GM03348 (cell line): ENCODE results near the gene KSR2.
"Not testable (repeated sequence)": the region's sequence is repeated elsewhere in the genome, so short reads cannot be mapped to it uniquely, and the experiment has no call there.

Source experiments
- DNase-seq: peaks from one replicate; pipeline ENCODE4 v3.0.0; 2012; ENCODE audit warnings: low spot score

KSR2 gene

GRCh38 chr12:117857632-117858612 lies 110.9 kb downstream of the KSR2 start:
- DNase-seq, result peak; percentile 73

- DNase-seq, result not testable (repeated sequence)
Observed at GRCh38 chr12:117857139-117857538, 111.7 kb downstream of the KSR2 start.

- DNase-seq, result no peak
Observed at GRCh38 chr12:117855165-117855564, 113.6 kb downstream of the KSR2 start.

GRCh38 chr12:117854339-117855012 lies 114.3 kb downstream of the KSR2 start:
- DNase-seq, result peak; percentile 52

DNA sequence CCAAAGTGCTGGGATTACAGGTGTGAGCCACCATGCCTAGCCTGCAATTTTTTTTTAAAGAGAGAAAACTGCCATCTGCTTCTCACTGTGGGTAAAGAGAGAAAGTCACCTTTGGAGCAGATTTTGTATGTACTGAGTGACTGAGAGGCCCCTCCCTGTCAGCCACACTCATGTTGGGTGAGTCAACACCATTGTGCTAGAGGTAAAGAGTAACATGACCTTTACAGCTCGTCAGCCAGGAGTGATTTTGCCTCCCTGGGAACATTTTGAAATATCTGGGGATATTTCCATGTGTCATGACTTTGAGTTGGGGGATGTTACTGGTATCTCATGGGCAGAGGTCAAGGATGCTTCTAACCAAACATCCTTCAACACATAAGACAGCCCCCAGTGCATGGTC lies 115.2 kb downstream of the KSR2 start:
- DNase-seq, result no peak

- peak; percentile 78 for DNase-seq
Observed at GRCh38 chr12:117850048-117850447, 118.7 kb downstream of the KSR2 start.

GRCh38 chr12:117847371-117847770 lies 121.4 kb downstream of the KSR2 start:
- no peak for DNase-seq

DNA sequence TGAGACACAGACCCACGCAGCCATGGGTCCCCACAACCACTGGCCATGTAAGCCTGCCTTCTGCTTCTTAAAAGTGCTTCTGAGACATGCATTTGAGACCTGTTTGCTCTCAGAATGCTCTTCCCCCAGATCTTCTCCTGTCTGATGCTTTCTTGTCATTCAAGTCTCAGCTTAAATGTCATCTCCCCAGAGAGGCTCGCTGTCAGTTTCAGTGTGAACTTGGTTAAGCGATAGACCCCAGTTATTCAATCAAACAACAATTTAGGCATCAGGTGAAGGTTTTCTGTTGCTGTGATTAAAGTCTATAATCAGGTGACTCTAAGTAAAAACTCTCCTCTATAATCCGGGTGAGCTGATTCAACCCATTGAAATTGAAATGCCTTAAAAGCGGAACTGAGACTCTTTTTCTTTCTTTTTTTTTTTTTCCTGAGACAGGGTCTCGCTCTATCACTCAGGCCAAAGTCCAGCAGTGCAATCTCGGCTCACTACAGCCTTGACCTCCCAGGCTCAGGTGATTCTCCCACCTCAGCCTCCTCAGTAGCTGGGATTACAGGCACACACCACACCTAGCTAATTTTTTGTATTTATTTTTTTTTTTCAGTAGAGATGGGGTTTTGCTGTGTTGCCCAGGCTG lies 123.4 kb downstream of the KSR2 start:
- no peak for DNase-seq

GRCh38 chr12:117844114-117844830 lies 124.5 kb downstream of the KSR2 start:
- DNase-seq, result no peak

DNA sequence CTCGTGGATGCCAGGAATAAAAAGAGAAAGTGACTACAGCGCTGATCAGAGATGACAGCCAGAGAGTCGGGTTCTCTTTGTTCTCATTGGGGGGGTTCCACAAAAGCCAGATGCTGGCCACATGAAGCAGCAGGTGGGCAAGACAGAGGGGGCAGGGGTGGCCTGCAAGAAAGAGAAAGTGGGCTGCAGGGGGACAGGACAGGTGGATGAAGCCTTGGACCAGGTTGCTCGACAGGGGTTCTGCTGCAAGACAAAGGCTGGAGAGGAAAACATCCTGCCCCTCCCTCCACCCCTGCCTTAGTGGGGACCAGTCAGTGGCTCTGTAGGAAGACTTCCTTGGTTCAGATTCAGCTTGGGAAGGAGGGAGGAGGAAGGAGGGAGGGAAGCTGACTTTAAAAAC lies 126.2 kb downstream of the KSR2 start:
- no peak for DNase-seq

- no peak for DNase-seq
Observed at GRCh38 chr12:117842220-117842619, 126.6 kb downstream of the KSR2 start.

DNA sequence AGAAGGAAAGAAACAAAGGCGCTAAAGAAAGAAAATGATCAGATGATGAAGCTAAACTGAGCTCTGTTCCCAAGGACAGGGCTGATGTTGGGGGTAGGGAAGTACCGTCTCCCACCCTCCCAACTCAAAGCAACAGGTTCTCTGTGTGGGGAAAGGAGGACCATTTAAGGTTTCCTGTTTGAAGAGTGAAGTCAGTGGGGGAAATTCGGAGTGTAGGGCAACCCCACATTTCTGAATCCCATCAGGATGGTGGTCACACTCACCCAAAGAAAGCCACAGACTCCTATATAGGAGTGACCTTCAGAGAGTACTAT lies 131.1 kb downstream of the KSR2 start:
- no peak for DNase-seq

- peak; percentile 85 for DNase-seq
Observed at GRCh38 chr12:117836999-117837736, 131.6 kb downstream of the KSR2 start.

DNA sequence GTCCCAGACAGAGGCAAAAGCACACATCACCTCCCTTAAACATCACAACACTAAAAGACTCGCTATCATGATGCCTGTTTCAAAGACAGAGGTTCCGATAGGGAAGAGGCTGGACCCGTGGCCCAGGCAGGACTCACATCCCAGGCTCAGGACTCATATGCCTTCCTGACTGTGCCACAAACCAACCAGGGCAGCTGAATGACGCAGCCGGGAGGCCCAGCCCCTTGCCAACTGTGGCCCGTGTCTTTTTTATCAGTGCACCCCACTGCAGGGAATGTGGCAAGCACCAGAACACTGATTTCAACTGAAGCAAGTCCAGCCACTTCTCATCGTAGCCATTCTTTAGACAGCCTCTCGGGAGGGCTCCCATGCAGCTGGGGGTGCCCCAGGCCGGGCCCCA lies 132.3 kb downstream of the KSR2 start:
- DNase-seq, result no peak

GRCh38 chr12:117835156-117835555 lies 133.6 kb downstream of the KSR2 start:
- DNase-seq, result no peak

DNA sequence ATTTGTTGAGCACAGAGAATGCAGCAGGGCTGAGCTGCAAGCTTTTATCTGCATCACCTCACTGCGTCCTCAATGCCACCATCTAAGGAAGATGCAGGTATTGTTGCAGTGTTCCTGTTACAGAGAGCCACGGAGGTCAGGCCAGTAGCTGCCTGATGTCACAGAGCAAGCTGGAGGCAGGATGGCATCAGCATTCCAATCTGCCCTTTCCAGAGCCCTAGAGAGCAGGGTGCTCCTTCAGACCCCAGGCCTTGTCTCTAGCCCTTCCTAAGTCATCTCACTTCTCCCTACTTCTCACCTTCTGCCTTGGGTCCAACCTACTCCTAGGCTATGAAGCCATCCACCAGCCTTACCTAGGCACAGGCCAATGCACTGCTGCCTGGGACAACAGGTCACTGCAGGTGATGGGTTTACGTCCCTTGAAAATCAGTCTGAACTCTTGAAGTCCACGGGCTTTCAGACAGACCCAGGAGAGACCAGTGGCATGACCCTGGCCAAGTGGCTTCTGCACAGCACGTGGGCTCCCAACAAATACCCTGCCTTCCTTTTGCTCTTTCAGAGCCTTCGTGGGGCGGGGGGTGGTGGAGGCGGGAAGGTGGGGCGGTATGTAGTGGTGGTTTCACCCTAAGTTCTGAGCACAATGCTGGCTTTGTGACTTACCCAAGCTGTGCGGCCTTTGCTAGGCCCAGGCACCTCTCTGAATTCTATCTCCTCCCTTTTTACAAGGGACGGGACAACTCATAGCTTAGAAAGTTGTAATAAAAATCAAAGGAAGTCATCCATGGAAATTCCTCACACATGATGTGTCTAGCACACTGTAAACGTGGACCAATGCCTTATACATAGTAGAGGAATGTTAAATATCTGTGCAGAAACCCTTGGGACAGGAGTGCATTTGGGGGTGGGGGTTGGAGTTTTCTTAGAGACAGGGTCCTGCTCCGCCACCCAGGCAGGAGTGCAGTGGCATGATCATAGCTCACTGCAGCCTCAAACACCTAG lies 136.0 kb downstream of the KSR2 start:
- DNase-seq, result peak; percentile 64

DNA sequence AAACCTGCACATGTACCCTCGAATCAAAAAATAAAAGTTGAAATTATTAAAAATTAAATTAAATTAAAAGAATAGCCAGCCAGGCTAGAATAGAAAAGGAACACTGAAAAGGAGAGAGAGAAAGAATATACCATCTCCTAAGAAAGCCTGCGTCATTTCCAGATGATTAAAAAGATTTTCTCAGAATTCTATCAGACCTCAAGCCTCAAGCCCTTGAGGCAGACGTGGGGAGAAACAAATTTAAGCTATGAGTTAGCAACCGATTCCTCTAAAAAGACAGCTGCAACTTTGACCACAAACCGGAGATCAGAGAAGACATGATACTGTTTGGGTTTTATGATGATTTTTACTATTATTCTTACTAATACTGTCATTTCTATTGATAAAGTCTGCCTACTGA lies 138.3 kb downstream of the KSR2 start:
- DNase-seq, result no peak

DNA sequence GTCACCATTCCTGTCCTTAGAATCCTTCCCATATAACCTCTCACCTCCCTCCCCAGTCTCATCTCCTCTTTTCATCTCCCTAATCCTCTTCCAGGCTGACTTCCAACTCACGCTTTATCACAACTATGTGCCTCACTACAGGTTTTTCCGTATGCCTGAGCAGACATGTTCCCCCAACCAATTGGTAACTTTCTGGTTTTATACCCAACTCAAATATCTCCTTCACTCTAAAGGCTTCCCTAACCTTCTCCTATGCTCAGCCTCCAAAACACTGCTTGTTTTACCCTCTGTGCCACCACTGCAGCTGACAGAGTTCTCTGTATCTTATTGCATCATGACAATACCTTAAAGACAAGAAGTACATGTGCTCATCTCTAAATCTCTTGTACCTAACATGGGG lies 139.7 kb downstream of the KSR2 start:
- no peak for DNase-seq

GRCh38 chr12:117827660-117828059 lies 141.1 kb downstream of the KSR2 start:
- no peak for DNase-seq

DNA sequence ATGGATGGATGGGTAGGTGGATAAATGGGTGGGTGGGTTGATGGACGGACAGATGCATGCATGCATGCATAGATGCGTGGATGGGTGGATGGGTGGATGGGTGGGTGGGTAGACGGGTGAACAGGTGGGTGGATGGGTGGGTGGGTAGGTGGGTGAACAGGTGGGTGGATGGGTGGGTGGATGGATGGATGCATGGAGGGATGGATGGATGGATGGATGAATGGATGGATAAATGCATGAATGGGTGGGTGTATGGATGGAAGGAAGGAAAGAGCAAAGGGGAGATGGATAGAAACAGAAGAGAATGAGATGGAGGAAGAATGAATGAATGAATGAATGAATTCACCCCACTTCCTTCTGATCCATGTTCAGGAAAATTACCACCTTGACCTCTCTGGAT lies 143.0 kb downstream of the KSR2 start:
- DNase-seq, result no peak
